HEK293 (cell line): Measurements from ENCODE around the gene APBB1.

Experiments used
- CTCF ChIP-seq: fragments of 450-650 bp; formaldehyde crosslinking; IDR thresholded peaks from 2 replicates; pipeline ENCODE4 v1.5.1; 2016; ENCODE audit warnings: missing biosample characterization, missing genetic modification characterization
- PRDM10 ChIP-seq: fragments of 450-650 bp; formaldehyde crosslinking; IDR thresholded peaks from 2 replicates; pipeline ENCODE4 v1.5.1; 2016; ENCODE audit warnings: missing biosample characterization, missing genetic modification characterization
- SCRT1 ChIP-seq: fragments of 450-650 bp; formaldehyde crosslinking; IDR thresholded peaks from 2 replicates; pipeline ENCODE4 v1.5.1; 2016; ENCODE audit warnings: missing biosample characterization, missing genetic modification characterization, borderline replicate concordance
- TCF7L2 ChIP-seq: IDR thresholded peaks from 2 replicates; pipeline ENCODE4 v1.6.1; 2011; ENCODE audit warnings: low read depth, mild to moderate bottlenecking, inconsistent platforms, low read length, moderate library complexity, borderline replicate concordance
- ZNF354C ChIP-seq: fragments of 450-650 bp; formaldehyde crosslinking; IDR thresholded peaks from 2 replicates; pipeline ENCODE4 v1.5.1; 2016; ENCODE audit warnings: missing biosample characterization, missing genetic modification characterization, low read depth, borderline replicate concordance
- ZNF394 ChIP-seq: fragments of 450-650 bp; formaldehyde crosslinking; IDR thresholded peaks from 2 replicates; pipeline ENCODE4 v1.5.1; 2016; ENCODE audit warnings: missing biosample characterization, missing genetic modification characterization, mild to moderate bottlenecking, moderate library complexity, borderline replicate concordance
- ZNF549 ChIP-seq: fragments of 450-650 bp; IDR thresholded peaks from 2 replicates; pipeline ENCODE4 v1.5.1; 2018; ENCODE audit warnings: missing biosample characterization, missing genetic modification characterization, mild to moderate bottlenecking, inconsistent platforms, moderate library complexity
- ZNF561 ChIP-seq: fragments of 450-650 bp; IDR thresholded peaks from 2 replicates; pipeline ENCODE4 v1.5.1; 2018; ENCODE audit warnings: missing biosample characterization, missing genetic modification characterization, borderline replicate concordance

- TF ChIP-seq ZNF549 (tag by site-specific recombination): no peak
- no peak for TF ChIP-seq ZNF354C (tag by site-specific recombination)
- TF ChIP-seq CTCF (tag by site-specific recombination): no peak
- no peak for TF ChIP-seq ZNF561 (tag by site-specific recombination)
- TF ChIP-seq ZNF394 (tag by site-specific recombination): no peak
- TF ChIP-seq TCF7L2: no peak
- no peak for TF ChIP-seq SCRT1
- TF ChIP-seq PRDM10 (tag by site-specific recombination): no peak
Observed at GRCh38 chr11:6402561-6402981, 16.3 kb downstream of the APBB1 start.
